ENCODE results near the gene TENM4. TPM values are rescaled to one million over a fixed set of nuclear protein-coding genes. Genes with fewer than 3 reads are reported as not detected.

The TENM4 gene
- polyA plus RNA-seq, 1 experiment = 5.5 TPM

DNA sequence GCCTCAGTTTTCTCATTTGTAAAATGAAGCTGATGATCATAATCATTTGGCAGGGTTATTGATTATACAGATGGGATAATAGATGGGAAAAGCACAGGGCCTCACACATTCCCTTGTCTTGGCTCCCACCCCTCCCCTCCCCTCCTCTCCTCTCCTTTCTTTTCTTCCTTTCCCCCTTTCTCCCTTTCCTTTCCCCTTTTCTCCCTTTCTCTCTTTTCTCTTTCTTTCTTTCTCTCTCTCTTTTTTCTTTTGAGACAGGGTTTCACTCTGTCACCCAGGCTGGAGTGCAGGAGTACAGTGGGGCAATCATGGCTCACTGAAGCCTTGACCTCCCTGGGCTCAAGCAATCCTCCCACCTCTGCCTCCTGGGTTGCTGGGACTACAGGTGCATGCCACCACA lies 705.1 kb downstream of the TENM4 start:
- Histone ChIP-seq H3K27me3 (ENCODE audit: control insufficient read depth, insufficient read depth, low read length) (no peaks in the 10 kb centered on the region), H3K4me3 (ENCODE audit: low read depth, low read length) (no peak overlapping the region), H3K27ac (ENCODE audit: low read depth, low read length) (no peak overlapping the region), H3K9me3 (ENCODE audit: control insufficient read depth, insufficient read depth, low read length) (no peaks in the 10 kb centered on the region)
- TF ChIP-seq, protein P1, sequence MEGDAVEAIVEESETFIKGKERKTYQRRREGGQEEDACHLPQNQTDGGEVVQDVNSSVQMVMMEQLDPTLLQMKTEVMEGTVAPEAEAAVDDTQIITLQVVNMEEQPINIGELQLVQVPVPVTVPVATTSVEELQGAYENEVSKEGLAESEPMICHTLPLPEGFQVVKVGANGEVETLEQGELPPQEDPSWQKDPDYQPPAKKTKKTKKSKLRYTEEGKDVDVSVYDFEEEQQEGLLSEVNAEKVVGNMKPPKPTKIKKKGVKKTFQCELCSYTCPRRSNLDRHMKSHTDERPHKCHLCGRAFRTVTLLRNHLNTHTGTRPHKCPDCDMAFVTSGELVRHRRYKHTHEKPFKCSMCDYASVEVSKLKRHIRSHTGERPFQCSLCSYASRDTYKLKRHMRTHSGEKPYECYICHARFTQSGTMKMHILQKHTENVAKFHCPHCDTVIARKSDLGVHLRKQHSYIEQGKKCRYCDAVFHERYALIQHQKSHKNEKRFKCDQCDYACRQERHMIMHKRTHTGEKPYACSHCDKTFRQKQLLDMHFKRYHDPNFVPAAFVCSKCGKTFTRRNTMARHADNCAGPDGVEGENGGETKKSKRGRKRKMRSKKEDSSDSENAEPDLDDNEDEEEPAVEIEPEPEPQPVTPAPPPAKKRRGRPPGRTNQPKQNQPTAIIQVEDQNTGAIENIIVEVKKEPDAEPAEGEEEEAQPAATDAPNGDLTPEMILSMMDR (IDR thresholded peaks at IDR 0.05; ENCODE audit: low read depth, low read length) = no peak
- no peak for DNase-seq (ENCODE audit: low read depth, low spot score)
- ChIA-PET CTCF (interaction anchor here (1.5 to 5.1 kb wide), 2 partner anchors 20 to 90 kb away, joined by 4 to 26 read pairs; no protein-coding TSS in a partner anchor), POLR2A (no interaction called here)

DNA sequence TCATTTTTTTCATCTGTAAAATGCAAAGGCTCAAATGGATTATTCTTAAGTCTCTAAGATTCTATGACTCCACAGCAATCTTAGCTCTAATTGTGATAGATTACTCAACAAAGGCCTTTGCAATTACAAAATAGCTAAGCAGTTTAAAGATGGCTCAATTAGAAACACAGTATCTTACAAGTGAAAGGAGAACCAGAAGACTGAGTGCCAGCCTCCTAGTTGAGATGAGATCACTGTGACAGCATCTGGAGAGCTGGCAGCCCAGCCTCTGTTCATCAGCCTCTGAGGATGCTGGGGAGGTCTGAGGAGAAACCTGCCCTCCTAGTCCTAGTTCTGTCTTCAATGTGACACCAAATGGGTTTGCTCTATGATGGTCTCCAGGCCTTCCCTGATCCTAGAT lies 707.8 kb downstream of the TENM4 start:
- ChIA-PET POLR2A (interaction anchor here (1.0 kb wide), 1 partner anchor 52 kb away, joined by 3 read pairs; no protein-coding TSS in a partner anchor), CTCF (interaction anchor here (1.5 to 3.1 kb wide), 2 partner anchors 17 to 88 kb away, joined by 4 to 16 read pairs; no protein-coding TSS in a partner anchor)
- Histone ChIP-seq H3K27me3 (ENCODE audit: control insufficient read depth, insufficient read depth, low read length) (no peaks in the 10 kb centered on the region), H3K27ac (ENCODE audit: low read depth, low read length) (no peak overlapping the region), H3K9me3 (ENCODE audit: control insufficient read depth, insufficient read depth, low read length) (no peaks in the 10 kb centered on the region), H3K4me3 (ENCODE audit: low read depth, low read length) (no peak overlapping the region)
- no peak for DNase-seq (ENCODE audit: low read depth, low spot score)
- TF ChIP-seq, protein P1 (IDR thresholded peaks at IDR 0.05; ENCODE audit: low read depth, low read length) = no peak

DNA sequence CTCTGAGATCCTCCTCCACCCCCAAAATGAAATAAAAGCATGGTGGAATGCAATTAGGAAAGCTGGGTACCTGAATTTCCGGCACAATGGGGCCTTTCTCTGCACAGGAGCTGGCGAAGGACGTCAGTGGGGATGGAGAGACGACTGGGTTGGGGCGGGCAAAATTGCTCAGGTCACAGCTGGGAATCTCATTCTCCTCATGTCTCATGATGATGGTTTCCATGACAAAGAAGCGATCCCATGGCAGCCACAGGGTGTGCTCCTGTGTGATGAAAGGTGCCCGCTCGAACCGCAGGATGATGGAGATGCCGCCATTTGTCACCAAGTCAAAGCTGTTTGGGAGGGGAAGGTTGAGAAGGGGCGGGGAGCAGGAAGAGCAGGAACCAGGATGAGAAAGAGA lies 708.6 kb downstream of the TENM4 start:
- Histone ChIP-seq H3K4me3 (ENCODE audit: low read depth, low read length) (no peak overlapping the region), H3K9me3 (ENCODE audit: control insufficient read depth, insufficient read depth, low read length) (no peaks in the 10 kb centered on the region), H3K27ac (ENCODE audit: low read depth, low read length) (no peak overlapping the region), H3K27me3 (ENCODE audit: control insufficient read depth, insufficient read depth, low read length) (no peaks in the 10 kb centered on the region)
- CTCF ChIA-PET = interaction anchor here (1.5 to 3.1 kb wide), 2 partner anchors 16 to 87 kb away, joined by 4 to 16 read pairs; no protein-coding TSS in a partner anchor
- POLR2A ChIA-PET = no interaction called here
- DNase-seq (ENCODE audit: low read depth, low spot score) = no peak
- TF ChIP-seq, protein P1 (IDR thresholded peaks at IDR 0.05; ENCODE audit: low read depth, low read length) = no peak

DNA sequence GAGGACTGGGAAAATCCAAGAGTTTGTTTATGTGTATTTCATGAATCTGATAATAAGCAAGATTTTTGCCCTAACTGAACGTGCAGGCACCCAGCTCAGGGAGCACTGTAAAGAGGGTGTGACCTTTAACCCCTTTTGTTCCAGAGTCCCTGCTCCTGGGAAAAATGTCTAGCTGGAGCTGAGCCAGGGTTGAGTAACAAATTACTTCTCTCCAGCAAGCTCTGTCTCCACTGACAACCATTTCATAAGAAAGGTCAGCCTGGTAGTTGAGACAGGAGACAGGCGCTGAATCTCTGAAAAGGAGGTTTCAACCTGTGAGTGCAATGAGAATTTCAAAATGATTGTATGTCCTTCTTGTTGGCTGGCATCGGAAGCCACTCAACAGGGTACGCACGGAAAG lies 709.8 kb downstream of the TENM4 start:
- no peak for DNase-seq (ENCODE audit: low read depth, low spot score)
- POLR2A ChIA-PET = no interaction called here
- TF ChIP-seq, protein P1 (IDR thresholded peaks at IDR 0.05; ENCODE audit: low read depth, low read length) = no peak
- H3K4me3 ChIP-seq (ENCODE audit: low read depth, low read length) = no peak overlapping the region
- H3K27ac ChIP-seq (ENCODE audit: low read depth, low read length) = no peak overlapping the region
- H3K9me3 ChIP-seq (ENCODE audit: control insufficient read depth, insufficient read depth, low read length) = no peaks in the 10 kb centered on the region
- CTCF ChIA-PET = interaction anchor here (3.1 kb wide), 1 partner anchor 15 kb away, joined by 16 read pairs; no protein-coding TSS in a partner anchor
- no peaks in the 10 kb centered on the region for H3K27me3 ChIP-seq (ENCODE audit: control insufficient read depth, insufficient read depth, low read length)

DNA sequence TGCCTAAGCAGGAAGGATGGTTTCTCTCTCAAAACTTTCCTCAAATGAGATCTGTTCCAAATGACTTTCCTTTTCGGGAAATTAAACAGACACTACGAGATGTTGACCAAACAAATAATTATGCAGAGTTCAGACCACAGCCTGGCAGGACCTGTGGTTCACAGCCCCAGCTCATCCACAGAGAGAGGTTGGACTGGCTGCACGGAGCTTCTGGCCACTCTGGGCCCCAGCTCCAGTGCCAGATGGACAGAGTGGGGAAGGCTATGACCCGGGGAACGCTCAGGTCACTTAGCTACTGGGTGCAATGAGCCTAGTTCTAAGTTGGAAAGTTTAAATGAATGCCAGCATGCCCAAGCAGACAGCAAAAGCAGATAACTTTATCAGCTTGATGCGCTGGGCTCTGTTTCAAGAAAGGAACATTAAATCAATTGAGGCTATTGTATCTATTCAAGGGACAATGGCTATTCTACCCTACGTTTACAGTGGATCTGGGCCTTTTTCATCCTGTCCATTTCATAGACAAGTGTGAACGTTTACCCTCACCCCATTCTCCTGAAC lies 710.5 kb downstream of the TENM4 start:
- CTCF ChIA-PET = interaction anchor here (1.7 to 3.1 kb wide), 2 partner anchors 14 to 15 kb away, joined by 4 to 16 read pairs; no protein-coding TSS in a partner anchor
- Histone ChIP-seq H3K4me3 (ENCODE audit: low read depth, low read length) (no peak overlapping the region), H3K9me3 (ENCODE audit: control insufficient read depth, insufficient read depth, low read length) (no peaks in the 10 kb centered on the region), H3K27ac (ENCODE audit: low read depth, low read length) (no peak overlapping the region), H3K27me3 (ENCODE audit: control insufficient read depth, insufficient read depth, low read length) (no peaks in the 10 kb centered on the region)
- POLR2A ChIA-PET = no interaction called here
- DNase-seq (ENCODE audit: low read depth, low spot score) = no peak
- TF ChIP-seq, protein P1 (IDR thresholded peaks at IDR 0.05; ENCODE audit: low read depth, low read length) = no peak
